GM18511 (cell line): ENCODE measurements around the gene NDUFV2.

ENCODE experiments used
- ATAC-seq: cut with Tn5 transposase; IDR thresholded peaks from one replicate; pipeline ENCODE4 v1.9.1; 2021; ENCODE audit warnings: mild to moderate bottlenecking, moderate library complexity; ENCODE audit not compliant: unreplicated experiment

The NDUFV2 gene

DNA sequence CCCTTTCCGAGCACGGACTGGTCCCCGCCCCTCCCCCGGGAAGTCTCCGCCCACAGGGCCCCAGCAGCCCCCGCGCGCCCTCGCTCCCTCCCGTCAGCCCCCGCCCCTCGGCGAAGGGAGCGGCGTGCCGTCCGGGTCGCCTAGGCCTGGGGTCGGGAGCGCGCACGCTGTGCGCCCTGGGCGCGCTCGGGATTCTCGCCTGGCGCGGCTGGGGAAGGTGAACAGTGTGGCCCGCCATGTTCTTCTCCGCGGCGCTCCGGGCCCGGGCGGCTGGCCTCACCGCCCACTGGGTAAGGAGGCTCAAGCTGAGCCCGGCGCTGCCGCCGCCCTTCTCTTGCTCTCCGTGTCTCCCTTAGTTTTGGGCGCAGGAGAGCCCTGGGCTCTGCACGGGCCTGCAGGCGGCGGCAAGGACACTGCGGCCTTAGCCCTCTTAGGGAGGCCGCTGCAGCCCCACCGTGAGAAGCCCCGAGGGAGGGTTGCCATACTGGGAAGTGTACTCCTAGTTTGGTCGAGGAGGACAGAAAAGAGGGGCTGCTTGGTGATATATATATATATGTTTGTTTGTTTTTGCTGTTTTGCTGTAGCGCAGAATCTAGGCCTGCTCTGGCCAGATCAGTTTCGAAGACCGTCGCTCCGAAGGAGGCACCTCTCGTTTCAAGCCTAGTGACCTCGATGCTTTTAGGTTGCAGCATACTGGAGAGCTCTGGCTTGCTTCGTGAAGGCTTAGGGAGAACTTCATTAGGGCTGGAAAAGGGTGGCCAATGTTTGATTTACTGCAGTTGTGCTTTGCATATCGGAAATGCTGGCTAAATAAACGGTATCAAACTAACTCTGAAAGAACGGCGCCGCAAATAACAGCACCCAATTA is at the start of gene NDUFV2:
TSS of gene NDUFV2 (plus strand) at position 192 of the 868 bp plus-strand sequence. CDS start at position 237, 45 bp downstream.
- ATAC-seq: peak; percentile 93

- no peak for ATAC-seq
Observed at GRCh38 chr18:9053814-9054213, 48.7 kb upstream of the NDUFV2 start.

DNA sequence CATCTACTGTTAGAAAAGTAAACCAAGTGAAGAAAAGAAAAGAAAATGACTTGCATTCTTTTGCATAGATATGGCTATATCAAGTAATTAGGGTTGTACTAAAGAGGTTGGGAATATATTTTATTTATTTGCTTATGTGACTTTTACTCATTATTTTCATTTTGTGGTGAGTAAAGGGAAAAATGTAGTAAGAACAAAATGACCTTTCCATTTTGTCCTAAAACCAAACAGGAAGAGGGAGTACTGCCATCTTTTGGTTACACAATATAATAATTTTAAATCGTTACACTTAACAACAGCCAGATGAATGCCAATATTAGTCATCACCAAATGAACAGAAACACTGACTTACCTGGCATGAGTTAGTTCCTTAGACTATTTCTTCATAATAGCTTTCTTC is 47.3 kb upstream of the NDUFV2 start:
- ATAC-seq: peak; percentile 75

GRCh38 chr18:9055626-9056025 is 46.9 kb upstream of the NDUFV2 start:
- peak; percentile 13 for ATAC-seq

GRCh38 chr18:9057646-9058045 is 44.9 kb upstream of the NDUFV2 start:
- no peak for ATAC-seq

GRCh38 chr18:9058406-9058805 is 44.1 kb upstream of the NDUFV2 start:
- ATAC-seq: no peak

- ATAC-seq: no peak
Observed at GRCh38 chr18:9062418-9062751, 40.1 kb upstream of the NDUFV2 start.

- no peak for ATAC-seq
Observed at GRCh38 chr18:9065864-9066263, 36.6 kb upstream of the NDUFV2 start.

GRCh38 chr18:9066358-9066757 is 36.1 kb upstream of the NDUFV2 start:
- peak; percentile 46 for ATAC-seq

DNA sequence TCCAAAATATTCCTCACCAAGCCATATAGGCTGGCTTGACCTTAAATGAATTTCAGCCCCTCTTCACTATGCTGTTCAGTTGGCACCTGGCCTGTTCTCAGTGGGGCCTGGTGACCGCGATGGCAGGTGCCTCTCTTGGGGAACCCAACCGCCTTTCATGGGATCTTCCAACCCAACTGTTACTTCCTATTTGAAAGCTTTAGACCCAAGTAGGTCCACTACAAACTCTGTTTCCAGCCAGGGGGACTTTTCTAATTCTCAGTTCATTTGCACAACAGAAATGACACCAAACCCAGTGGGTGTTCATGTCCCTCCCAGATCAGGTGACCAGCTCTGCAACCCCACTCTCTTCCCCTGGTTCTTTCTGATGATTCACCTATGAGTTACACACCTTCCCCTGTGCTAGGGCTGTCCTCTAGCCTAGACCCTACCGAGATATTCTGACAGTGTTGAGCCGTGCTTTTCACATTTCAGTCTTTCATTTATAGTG is 35.6 kb upstream of the NDUFV2 start:
- peak; percentile 70 for ATAC-seq

- no peak for ATAC-seq
Observed at GRCh38 chr18:9067823-9068222, 34.7 kb upstream of the NDUFV2 start.

DNA sequence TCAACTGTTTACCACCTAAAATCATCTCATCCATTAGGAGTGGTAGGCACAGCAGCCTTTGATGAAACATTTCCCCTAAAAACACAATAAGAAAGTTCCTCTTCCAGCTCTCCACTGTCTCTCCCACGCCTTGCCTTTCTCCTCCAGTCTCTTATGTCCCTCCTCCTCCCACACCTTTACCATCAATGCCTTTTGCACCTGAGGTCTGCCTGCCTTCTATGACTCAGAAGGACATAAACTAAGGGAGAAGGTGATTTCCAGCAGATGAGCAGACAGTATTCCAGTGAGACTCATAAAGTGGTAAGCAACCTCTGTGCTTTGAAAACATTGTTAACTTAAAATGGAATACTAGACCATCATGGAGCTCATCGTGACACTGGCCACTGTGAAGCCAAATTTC is 34.2 kb upstream of the NDUFV2 start:
- ATAC-seq: no peak

- ATAC-seq: no peak
Observed at GRCh38 chr18:9069601-9070000, 32.9 kb upstream of the NDUFV2 start.

DNA sequence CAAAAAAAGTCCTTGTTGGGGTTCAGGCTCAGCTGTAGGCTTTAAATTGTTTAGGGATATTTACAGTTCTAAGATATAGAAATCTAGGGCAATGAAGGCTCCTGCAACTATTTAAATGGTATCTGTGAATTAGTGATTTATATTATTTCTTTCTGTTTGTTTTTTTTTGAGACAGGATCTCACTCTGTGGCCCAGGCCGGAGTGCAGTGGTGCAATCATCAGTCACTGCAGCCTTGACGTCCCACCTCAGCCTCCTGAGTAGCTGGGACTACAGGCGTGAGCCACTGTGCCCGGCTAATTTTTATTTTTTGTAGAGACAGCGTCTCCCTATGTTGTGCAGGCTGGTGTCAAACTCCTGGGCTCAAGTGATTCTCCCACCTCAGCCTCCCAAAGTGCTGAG is 32.3 kb upstream of the NDUFV2 start:
- ATAC-seq: no peak

DNA sequence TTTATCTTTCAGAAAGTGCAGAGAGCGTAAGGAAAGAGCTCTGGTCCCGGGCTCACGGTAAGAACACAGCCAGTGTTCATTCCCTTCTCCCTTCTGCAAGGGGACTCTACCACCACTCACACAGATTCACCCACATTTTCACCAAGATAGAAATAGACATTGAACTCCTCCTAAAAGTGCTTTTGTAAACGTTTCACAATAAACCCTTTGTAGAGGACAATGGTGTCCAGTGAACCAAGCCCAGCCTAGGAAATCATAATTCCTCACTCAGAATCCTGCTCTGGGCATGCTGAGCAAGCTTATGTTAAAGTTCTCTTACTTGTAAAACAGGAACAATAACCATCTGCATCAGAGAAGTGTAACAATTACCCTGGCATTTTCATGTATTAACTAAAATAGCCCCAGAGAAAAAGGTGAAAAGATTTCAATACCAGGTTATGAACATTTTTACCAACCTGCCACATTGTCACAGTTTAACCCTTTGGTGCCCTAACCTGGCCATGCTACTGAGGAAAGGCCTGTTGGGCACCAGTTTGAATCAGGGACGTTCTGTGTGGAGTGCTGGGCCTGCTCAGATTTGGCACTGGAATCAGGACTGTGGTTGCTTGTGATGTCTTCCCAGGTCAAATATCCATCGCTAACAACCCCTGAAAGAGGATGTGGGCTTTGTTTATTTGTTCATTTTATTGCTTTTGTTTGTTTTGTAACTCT is 22.5 kb upstream of the NDUFV2 start:
- no peak for ATAC-seq

- no peak for ATAC-seq
Observed at GRCh38 chr18:9081940-9082339, 20.6 kb upstream of the NDUFV2 start.

DNA sequence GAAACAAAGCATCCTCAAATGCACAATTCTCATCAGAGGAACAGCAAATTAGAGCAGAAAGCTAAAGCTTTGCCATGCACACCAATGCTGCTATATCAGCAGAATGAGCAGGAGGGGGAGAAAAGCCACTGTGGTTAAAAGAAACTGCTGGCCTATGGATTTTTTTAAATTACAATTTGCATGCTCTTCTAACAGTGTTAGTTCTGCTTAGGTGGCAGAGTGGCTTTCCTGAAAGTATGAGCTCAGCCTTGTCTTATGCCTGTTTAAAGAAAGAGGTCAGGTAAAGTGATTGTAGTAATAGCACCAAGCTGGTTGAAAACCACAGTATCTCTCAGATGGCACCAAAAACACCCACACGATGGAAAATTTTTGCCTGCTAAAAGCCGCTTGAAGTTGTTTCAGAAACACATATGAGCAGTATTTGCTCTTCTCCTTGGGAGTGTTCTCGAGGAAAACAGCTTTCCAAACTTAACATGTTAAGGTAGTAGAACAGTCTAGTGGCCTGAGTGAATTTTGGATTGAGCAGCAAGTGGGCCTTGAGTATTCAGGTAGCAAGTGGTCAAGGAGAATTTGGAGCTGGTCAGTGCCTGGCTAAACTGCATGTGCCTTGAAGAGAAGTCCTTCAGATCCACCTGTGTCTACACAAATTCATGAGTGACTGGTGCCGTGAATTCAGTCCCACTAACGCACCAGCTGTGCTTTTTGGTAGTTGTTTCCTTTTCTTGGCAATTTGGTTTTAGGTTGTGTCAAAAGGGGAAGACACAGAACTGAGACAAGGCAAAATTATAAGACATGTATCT is 19.6 kb upstream of the NDUFV2 start:
- peak; percentile 97 for ATAC-seq

DNA sequence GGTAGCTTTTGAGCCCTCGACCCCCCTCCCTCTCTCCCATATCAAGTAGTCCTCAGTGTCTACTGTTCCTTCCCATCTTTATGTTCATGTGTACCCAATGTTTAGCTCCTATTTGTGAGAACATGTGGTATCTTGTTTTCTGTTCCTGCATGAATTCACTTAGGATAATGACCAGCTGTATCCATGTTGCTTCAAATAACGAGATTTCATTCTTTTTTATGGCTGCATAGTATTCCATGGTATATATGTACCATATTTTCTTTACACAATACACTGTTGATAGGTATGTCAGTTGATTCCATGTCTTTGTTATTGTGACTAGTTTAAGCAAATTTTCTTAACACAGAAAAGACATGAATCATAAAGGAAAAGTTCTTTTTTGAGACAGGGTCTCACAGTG is 16.5 kb upstream of the NDUFV2 start:
- no peak for ATAC-seq

DNA sequence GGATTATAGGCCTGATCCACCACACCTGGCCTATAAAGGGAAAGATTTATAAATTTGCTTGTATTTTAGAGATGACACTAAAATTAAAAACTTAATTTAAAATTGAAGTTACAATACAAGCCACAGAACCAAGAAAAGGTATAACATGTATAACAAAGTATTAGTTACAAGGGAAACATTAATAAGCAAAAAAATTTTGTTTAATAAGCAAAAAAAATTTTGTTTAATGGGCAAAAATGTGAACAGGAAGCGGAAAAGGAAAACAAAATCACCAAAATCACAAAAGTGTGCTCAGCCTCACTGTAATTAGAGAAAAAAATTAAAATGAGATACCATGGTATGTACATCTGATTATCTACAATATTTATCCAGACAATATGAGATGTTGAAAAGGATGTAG is 15.9 kb upstream of the NDUFV2 start:
- no peak for ATAC-seq

DNA sequence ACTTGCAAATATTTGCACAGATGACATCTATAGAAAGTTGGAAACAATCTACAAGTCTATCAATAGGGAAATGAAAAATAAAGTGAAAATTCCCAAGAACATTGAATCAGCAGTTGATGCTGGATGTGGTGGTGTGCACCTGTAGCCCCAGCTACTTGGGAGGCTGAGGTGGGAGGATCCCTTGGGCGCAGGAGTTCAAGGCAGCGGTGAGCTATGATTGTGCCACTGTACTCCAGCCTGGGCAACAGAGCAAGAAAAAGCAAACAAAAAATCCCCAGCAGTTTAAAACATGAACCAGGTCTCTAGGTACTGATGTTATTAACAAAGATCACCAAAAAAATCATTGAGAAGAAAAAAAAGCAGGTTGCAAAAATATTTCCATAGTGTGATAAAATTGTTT is 15.4 kb upstream of the NDUFV2 start:
- no peak for ATAC-seq

DNA sequence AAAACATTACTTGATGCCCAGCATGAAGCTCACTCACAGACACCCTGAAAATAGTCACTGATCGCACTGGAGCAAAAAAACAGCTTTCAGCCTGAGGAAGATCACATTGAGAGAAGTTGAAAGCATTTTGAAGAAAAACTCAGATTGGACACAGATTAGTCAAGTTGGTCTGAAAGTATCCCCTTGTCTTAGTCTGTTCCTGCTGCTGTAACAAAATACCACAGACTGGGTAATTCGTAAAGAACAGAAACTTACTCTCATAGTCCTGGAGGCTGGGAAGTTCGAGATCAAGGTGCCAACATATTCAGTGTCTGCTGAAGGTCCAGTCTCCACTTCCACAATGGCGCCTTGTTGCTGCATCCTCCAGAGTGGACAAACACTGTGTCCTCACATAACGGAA is 14.2 kb upstream of the NDUFV2 start:
- ATAC-seq: no peak
